IMR-90 (cell line): ENCODE data around the gene DISP2.

Source experiments
- CEBPB ChIP-seq: IDR thresholded peaks from 2 replicates; pipeline ENCODE4 v1.6.1; 2012; ENCODE audit warnings: low read depth, low read length, improper control_type of control experiment
- CHD1 ChIP-seq: IDR thresholded peaks from 2 replicates; pipeline ENCODE4 v1.6.1; 2012; ENCODE audit warnings: low read depth, low read length, improper control_type of control experiment
- MAZ ChIP-seq: IDR thresholded peaks from 2 replicates; pipeline ENCODE4 v1.6.1; 2012; ENCODE audit warnings: low read depth, mild to moderate bottlenecking, low read length, improper control_type of control experiment, moderate library complexity, borderline replicate concordance
- MXI1 ChIP-seq: IDR thresholded peaks from 2 replicates; pipeline ENCODE4 v1.6.1; 2012; ENCODE audit warnings: low read depth, mild to moderate bottlenecking, low read length, moderate library complexity, borderline replicate concordance
- NFE2L2 ChIP-seq: fragments of 150-350 bp; IDR thresholded peaks from 2 replicates; pipeline ENCODE4 v1.6.1; 2016; ENCODE audit warnings: low read depth, mild to moderate bottlenecking, low read length
- POLR2A ChIP-seq: IDR thresholded peaks from 2 replicates; pipeline ENCODE4 v1.6.1; 2012; ENCODE audit warnings: mild to moderate bottlenecking, low read depth, low read length
- RAD21 ChIP-seq: IDR thresholded peaks from 2 replicates; pipeline ENCODE4 v1.6.1; 2012; ENCODE audit warnings: low read length, improper control_type of control experiment
- RCOR1 ChIP-seq: IDR thresholded peaks from 2 replicates; pipeline ENCODE4 v1.6.1; 2012; ENCODE audit warnings: mild to moderate bottlenecking, low read length, improper control_type of control experiment; ENCODE audit not compliant: insufficient replicate concordance
- RFX5 ChIP-seq: IDR thresholded peaks from 2 replicates; pipeline ENCODE4 v1.8.0; 2012; ENCODE audit warnings: low read depth, mild to moderate bottlenecking, low read length, moderate library complexity
- SMC3 ChIP-seq: fragments of 150-350 bp; IDR thresholded peaks from 2 replicates; pipeline ENCODE4 v1.6.1; 2016; ENCODE audit warnings: low read depth, mild to moderate bottlenecking, antibody characterized with exemption, low read length, moderate library complexity
- TF ChIP-seq, protein P1 (sequence below): conservative IDR thresholded peaks from 2 replicates; pipeline ENCODE4 v1.5.1; 2012; ENCODE audit warnings: mild to moderate bottlenecking, low read depth, low read length, improper control_type of control experiment
- TF ChIP-seq, protein P2 (sequence below): fragments of 150-350 bp; IDR thresholded peaks from 2 replicates; pipeline ENCODE4 v1.6.1; 2016; ENCODE audit warnings: low read depth, mild to moderate bottlenecking, low read length, moderate library complexity, borderline replicate concordance
- TF ChIP-seq, protein P3 (sequence below): fragments of 150-350 bp; IDR thresholded peaks from 2 replicates; pipeline ENCODE4 v1.6.1; 2017; ENCODE audit warnings: mild to moderate bottlenecking, antibody characterized with exemption, low read length, low read depth

DNA sequence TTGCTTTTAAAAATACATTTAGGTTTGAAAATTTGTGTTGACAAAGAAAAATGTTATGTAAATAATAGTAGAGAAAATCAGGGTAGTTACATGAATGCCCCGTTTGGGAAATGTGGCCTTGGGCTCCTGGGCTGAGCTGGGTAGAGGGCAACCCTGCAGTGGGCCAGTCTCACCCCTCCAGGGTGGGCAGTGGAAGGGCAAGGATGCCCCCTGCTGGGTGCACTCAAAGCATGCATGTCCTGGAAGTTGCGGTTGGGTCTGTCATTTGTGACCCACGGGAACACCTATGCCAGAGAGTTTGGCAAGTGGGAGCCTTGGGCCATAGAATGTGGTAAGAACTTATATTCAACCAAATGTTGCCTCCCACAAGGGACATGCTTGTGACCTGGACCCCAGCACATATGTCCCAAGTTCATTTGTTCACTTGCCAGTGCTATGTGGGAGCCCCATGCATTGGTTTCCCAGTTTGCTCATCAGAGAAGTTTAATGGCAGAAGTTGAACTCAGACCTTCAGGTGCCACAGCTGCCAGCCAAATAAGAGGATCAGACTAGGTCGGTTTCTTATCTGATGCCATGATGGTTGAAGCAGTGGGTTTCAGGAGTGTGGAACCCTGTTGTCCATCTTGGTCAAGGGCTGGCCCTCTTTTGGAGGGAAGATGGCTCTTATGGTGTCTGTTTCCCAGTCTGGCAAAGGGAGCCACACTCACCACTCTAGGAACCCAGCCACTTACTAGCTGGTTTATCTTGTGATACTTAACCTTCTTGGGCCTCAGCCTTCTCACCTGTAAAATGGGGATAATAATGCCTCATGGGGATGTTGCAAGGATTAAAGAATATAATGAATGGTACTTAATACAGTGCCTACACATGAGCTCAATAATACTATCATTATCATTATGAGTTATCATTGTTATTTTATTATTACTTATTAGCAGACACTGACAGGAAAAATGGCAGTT is 47.7 kb upstream of the DISP2 start:
- TF ChIP-seq, protein P1, sequence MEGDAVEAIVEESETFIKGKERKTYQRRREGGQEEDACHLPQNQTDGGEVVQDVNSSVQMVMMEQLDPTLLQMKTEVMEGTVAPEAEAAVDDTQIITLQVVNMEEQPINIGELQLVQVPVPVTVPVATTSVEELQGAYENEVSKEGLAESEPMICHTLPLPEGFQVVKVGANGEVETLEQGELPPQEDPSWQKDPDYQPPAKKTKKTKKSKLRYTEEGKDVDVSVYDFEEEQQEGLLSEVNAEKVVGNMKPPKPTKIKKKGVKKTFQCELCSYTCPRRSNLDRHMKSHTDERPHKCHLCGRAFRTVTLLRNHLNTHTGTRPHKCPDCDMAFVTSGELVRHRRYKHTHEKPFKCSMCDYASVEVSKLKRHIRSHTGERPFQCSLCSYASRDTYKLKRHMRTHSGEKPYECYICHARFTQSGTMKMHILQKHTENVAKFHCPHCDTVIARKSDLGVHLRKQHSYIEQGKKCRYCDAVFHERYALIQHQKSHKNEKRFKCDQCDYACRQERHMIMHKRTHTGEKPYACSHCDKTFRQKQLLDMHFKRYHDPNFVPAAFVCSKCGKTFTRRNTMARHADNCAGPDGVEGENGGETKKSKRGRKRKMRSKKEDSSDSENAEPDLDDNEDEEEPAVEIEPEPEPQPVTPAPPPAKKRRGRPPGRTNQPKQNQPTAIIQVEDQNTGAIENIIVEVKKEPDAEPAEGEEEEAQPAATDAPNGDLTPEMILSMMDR = peak; percentile 71
- no peak for TF ChIP-seq RCOR1
- no peak for TF ChIP-seq CEBPB
- TF ChIP-seq MXI1 = no peak
- peak; percentile 83 for TF ChIP-seq RAD21
- TF ChIP-seq CHD1 = no peak
- TF ChIP-seq, protein P2, sequence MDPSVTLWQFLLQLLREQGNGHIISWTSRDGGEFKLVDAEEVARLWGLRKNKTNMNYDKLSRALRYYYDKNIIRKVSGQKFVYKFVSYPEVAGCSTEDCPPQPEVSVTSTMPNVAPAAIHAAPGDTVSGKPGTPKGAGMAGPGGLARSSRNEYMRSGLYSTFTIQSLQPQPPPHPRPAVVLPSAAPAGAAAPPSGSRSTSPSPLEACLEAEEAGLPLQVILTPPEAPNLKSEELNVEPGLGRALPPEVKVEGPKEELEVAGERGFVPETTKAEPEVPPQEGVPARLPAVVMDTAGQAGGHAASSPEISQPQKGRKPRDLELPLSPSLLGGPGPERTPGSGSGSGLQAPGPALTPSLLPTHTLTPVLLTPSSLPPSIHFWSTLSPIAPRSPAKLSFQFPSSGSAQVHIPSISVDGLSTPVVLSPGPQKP = no peak
- no peak for TF ChIP-seq POLR2A
- TF ChIP-seq NFE2L2 = no peak
- TF ChIP-seq SMC3 = peak; percentile 77
- TF ChIP-seq, protein P3, sequence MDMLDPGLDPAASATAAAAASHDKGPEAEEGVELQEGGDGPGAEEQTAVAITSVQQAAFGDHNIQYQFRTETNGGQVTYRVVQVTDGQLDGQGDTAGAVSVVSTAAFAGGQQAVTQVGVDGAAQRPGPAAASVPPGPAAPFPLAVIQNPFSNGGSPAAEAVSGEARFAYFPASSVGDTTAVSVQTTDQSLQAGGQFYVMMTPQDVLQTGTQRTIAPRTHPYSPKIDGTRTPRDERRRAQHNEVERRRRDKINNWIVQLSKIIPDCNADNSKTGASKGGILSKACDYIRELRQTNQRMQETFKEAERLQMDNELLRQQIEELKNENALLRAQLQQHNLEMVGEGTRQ = no peak
- TF ChIP-seq MAZ = no peak
- no peak for TF ChIP-seq RFX5
